Mesenchymal stem cell (in vitro differentiated cells and primary cell): ENCODE measurements around the gene SLC20A1.

Experiments
- DNase-seq: peaks from one replicate; pipeline ENCODE4 v3.0.0-alpha.2; 2013
- H2AFZ ChIP-seq: one replicate; pipeline ENCODE4 v1.6.1; 2013; ENCODE audit warnings: low read depth, mild to moderate bottlenecking, control low read depth, inconsistent platforms, low read length, moderate library complexity
- H2AK5ac ChIP-seq: 2 replicates; pipeline ENCODE4 v1.6.1; 2013; ENCODE audit warnings: low read length, moderate library complexity, mild to moderate bottlenecking, inconsistent platforms; ENCODE audit not compliant: severe bottlenecking
- H2BK120ac ChIP-seq: one replicate; pipeline ENCODE4 v1.6.1; 2013; ENCODE audit warnings: low read depth, mild to moderate bottlenecking, inconsistent platforms, low read length, moderate library complexity
- H2BK12ac ChIP-seq, 2 experiments: one replicate each; pipeline ENCODE4 v1.6.1; 2013; ENCODE audit warnings: inconsistent platforms in 2 of 2, low read length in 2 of 2, mild to moderate bottlenecking in 2 of 2, moderate library complexity in 2 of 2, control low read depth in 1 of 2
- H2BK15ac ChIP-seq: one replicate; pipeline ENCODE4 v1.6.1; 2013; ENCODE audit warnings: mild to moderate bottlenecking, low read depth, inconsistent platforms; ENCODE audit not compliant: poor library complexity, severe bottlenecking
- H2BK5ac ChIP-seq: 2 replicates; pipeline ENCODE4 v1.6.1; 2013; ENCODE audit warnings: low read depth, mild to moderate bottlenecking, low read length, control low read depth, inconsistent platforms; ENCODE audit not compliant: poor library complexity, severe bottlenecking
- H3K14ac ChIP-seq, 2 experiments: one replicate each; pipeline ENCODE4 v1.6.1; 2013; ENCODE audit warnings: inconsistent platforms in 2 of 2, low read length in 2 of 2, control low read depth in 1 of 2, mild to moderate bottlenecking in 1 of 2, moderate library complexity in 1 of 2
- H3K18ac ChIP-seq, 2 experiments: one replicate each; pipeline ENCODE4 v1.6.1; 2013; ENCODE audit warnings: inconsistent platforms in 2 of 2, low read length in 2 of 2, control low read depth in 1 of 2, low read depth in 1 of 2, mild to moderate bottlenecking in 1 of 2
- H3K23ac ChIP-seq, 2 experiments: one replicate each; pipeline ENCODE4 v1.6.1; 2013; ENCODE audit warnings: inconsistent platforms in 2 of 2, low read length in 2 of 2, mild to moderate bottlenecking in 2 of 2, moderate library complexity in 2 of 2, control low read depth in 1 of 2
- H3K27ac ChIP-seq: 2 replicates; pipeline ENCODE4 v1.5.1; 2013; ENCODE audit warnings: mild to moderate bottlenecking, moderate library complexity, low read length, control low read depth, inconsistent platforms; ENCODE audit not compliant: poor library complexity, severe bottlenecking
- H3K27me3 ChIP-seq, 2 experiments: 2 replicates each; pipeline versions ENCODE4 v1.6.1 to v1.7.0; 2013; ENCODE audit warnings: low read length in 2 of 2, mild to moderate bottlenecking in 2 of 2, moderate library complexity in 2 of 2, control low read depth in 1 of 2, inconsistent platforms in 1 of 2; ENCODE audit not compliant: control insufficient read depth in 1 of 2, insufficient read depth in 1 of 2
- H3K36me3 ChIP-seq, 2 experiments: 2 replicates each; pipeline versions ENCODE4 v1.6.1 to v1.7.0; 2013; ENCODE audit warnings: low read length in 2 of 2, control low read depth in 1 of 2, inconsistent platforms in 1 of 2, low read depth in 1 of 2, mild to moderate bottlenecking in 1 of 2; ENCODE audit not compliant: insufficient read depth in 2 of 2, control insufficient read depth in 1 of 2
- H3K4ac ChIP-seq, 2 experiments: one replicate each; pipeline ENCODE4 v1.6.1; 2013; ENCODE audit warnings: inconsistent platforms in 2 of 2, low read length in 2 of 2, mild to moderate bottlenecking in 2 of 2, moderate library complexity in 2 of 2, control low read depth in 1 of 2, low read depth in 1 of 2
- H3K4me1 ChIP-seq: 2 replicates; pipeline ENCODE4 v1.6.1; 2013; ENCODE audit warnings: low read depth, low read length, control low read depth; ENCODE audit not compliant: control insufficient read depth, insufficient read depth
- H3K4me2 ChIP-seq: 2 replicates; pipeline ENCODE4 v1.6.1; 2013; ENCODE audit warnings: low read length, mild to moderate bottlenecking, inconsistent platforms; ENCODE audit not compliant: poor library complexity, severe bottlenecking
- H3K4me3 ChIP-seq, 2 experiments: 2 replicates each; pipeline versions ENCODE4 v1.5.1 to v1.7.0; 2013; ENCODE audit warnings: low read length in 2 of 2, mild to moderate bottlenecking in 2 of 2, control low read depth in 1 of 2, low read depth in 1 of 2; ENCODE audit not compliant: insufficient read depth in 1 of 2
- H3K79me1 ChIP-seq: replicated peaks from 2 replicates; pipeline ENCODE4 v1.6.1; 2013; ENCODE audit warnings: mild to moderate bottlenecking, control low read depth, low read length, inconsistent platforms; ENCODE audit not compliant: poor library complexity, severe bottlenecking
- H3K9ac ChIP-seq: 2 replicates; pipeline ENCODE4 v1.7.0; 2013; ENCODE audit warnings: mild to moderate bottlenecking, low read length, moderate library complexity
- H3K9me3 ChIP-seq: 2 replicates; pipeline ENCODE4 v1.7.0; 2013; ENCODE audit warnings: mild to moderate bottlenecking, low read length; ENCODE audit not compliant: control insufficient read depth
- H4K8ac ChIP-seq: one replicate; pipeline ENCODE4 v1.6.1; 2013; ENCODE audit warnings: inconsistent platforms, mild to moderate bottlenecking, low read length, moderate library complexity
- H4K91ac ChIP-seq: one replicate; pipeline ENCODE4 v1.6.1; 2013; ENCODE audit warnings: mild to moderate bottlenecking, low read length, inconsistent platforms
- WGBS: methylation state at CpG from one replicate; pipeline ENCODE4 v1.1.7; 2013; ENCODE audit warnings: mixed read lengths; 5-methylcytosine and 5-hydroxymethylcytosine counted together

The SLC20A1 gene

GRCh38 chr2:112601754-112602153 lies 44.0 kb upstream of the SLC20A1 start:
- no peak overlapping the region for H3K4ac ChIP-seq
- H3K9ac ChIP-seq: no peak overlapping the region
- H3K4me3 ChIP-seq: no peak overlapping the region
- peak overlapping the region; percentile 78 for H4K91ac ChIP-seq
- 91% methylated on average over 3 of the region's 3 CpGs for WGBS
- no peak overlapping the region for H2AFZ ChIP-seq
- H3K18ac ChIP-seq: no peak overlapping the region
- peak overlapping the region; percentile 36 for H2AK5ac ChIP-seq
- no peak overlapping the region for H2BK120ac ChIP-seq
- no peak overlapping the region for H3K4me2 ChIP-seq
- peak overlapping the region; percentile 77 for H2BK15ac ChIP-seq
- H2BK12ac ChIP-seq: peak overlapping the region in 1 of 2 experiments; percentile 56
- H3K14ac ChIP-seq: no peak overlapping the region
- H3K4me1 ChIP-seq: no peaks in the 10 kb centered on the region
- no peak for DNase-seq
- H3K79me1 ChIP-seq: no peaks in the 10 kb centered on the region
- H3K27me3 ChIP-seq: no peaks in the 10 kb centered on the region
- no peak overlapping the region for H3K27ac ChIP-seq
- no peak overlapping the region for H2BK5ac ChIP-seq
- no peak overlapping the region for H3K23ac ChIP-seq
- H3K9me3 ChIP-seq: no peaks in the 10 kb centered on the region
- H4K8ac ChIP-seq: no peak overlapping the region
- no peaks in the 10 kb centered on the region for H3K36me3 ChIP-seq

GRCh38 chr2:112602917-112603316 lies 42.8 kb upstream of the SLC20A1 start:
- no peak for DNase-seq
- H3K27ac ChIP-seq: no peak overlapping the region
- WGBS: 100% methylated on average over 3 of the region's 3 CpGs
- H3K14ac ChIP-seq: no peak overlapping the region
- no peak overlapping the region for H2BK5ac ChIP-seq
- no peak overlapping the region for H3K4me3 ChIP-seq
- no peaks in the 10 kb centered on the region for H3K36me3 ChIP-seq
- no peak overlapping the region for H4K8ac ChIP-seq
- no peaks in the 10 kb centered on the region for H3K79me1 ChIP-seq
- no peak overlapping the region for H2BK12ac ChIP-seq
- no peak overlapping the region for H3K4ac ChIP-seq
- H2AFZ ChIP-seq: no peak overlapping the region
- H3K18ac ChIP-seq: no peak overlapping the region
- H4K91ac ChIP-seq: no peak overlapping the region
- H3K27me3 ChIP-seq: no peaks in the 10 kb centered on the region
- no peak overlapping the region for H3K23ac ChIP-seq
- H2BK120ac ChIP-seq: no peak overlapping the region
- no peak overlapping the region for H3K4me2 ChIP-seq
- H3K9me3 ChIP-seq: no peaks in the 10 kb centered on the region
- no peak overlapping the region for H2BK15ac ChIP-seq
- H2AK5ac ChIP-seq: no peak overlapping the region
- no peak overlapping the region for H3K9ac ChIP-seq
- H3K4me1 ChIP-seq: no peaks in the 10 kb centered on the region

- no peaks in the 10 kb centered on the region for H3K79me1 ChIP-seq
- no peaks in the 10 kb centered on the region for H3K36me3 ChIP-seq
- no peak overlapping the region for H2BK5ac ChIP-seq
- peak overlapping the region in 1 of 2 experiments; percentile 21 for H3K18ac ChIP-seq
- no peak overlapping the region for H3K4me3 ChIP-seq
- no peak overlapping the region for H3K27ac ChIP-seq
- no peak overlapping the region for H3K14ac ChIP-seq
- H2BK120ac ChIP-seq: no peak overlapping the region
- H2AFZ ChIP-seq: no peak overlapping the region
- DNase-seq: no peak
- H2BK12ac ChIP-seq: peak overlapping the region in 1 of 2 experiments; percentile 18
- no peak overlapping the region for H4K91ac ChIP-seq
- H4K8ac ChIP-seq: no peak overlapping the region
- H3K27me3 ChIP-seq: no peaks in the 10 kb centered on the region
- H3K4me2 ChIP-seq: no peak overlapping the region
- H2BK15ac ChIP-seq: no peak overlapping the region
- no peaks in the 10 kb centered on the region for H3K9me3 ChIP-seq
- H3K9ac ChIP-seq: no peak overlapping the region
- H3K4me1 ChIP-seq: no peaks in the 10 kb centered on the region
- 88% methylated on average over 2 of the region's 2 CpGs for WGBS
- no peak overlapping the region for H2AK5ac ChIP-seq
- H3K23ac ChIP-seq: no peak overlapping the region
- H3K4ac ChIP-seq: no peak overlapping the region
Measured at GRCh38 chr2:112603731-112604130, 42.0 kb upstream of the SLC20A1 start.

GRCh38 chr2:112604952-112605351 lies 40.8 kb upstream of the SLC20A1 start:
- Histone ChIP-seq H2BK12ac (no peak overlapping the region), H2BK120ac (no peak overlapping the region)
- WGBS: 89% methylated on average over 3 of the region's 4 CpGs

More at GRCh38 chr2:112604952-112605351, 40.8 kb upstream of the SLC20A1 start:
- no peaks in the 10 kb centered on the region for H3K9me3 ChIP-seq
- H3K18ac ChIP-seq: no peak overlapping the region
- H4K91ac ChIP-seq: no peak overlapping the region
- no peak overlapping the region for H3K4me3 ChIP-seq
- no peak overlapping the region for H3K23ac ChIP-seq
- no peak overlapping the region for H3K4ac ChIP-seq
- H3K14ac ChIP-seq: no peak overlapping the region
- H3K27me3 ChIP-seq: no peaks in the 10 kb centered on the region
- H2AFZ ChIP-seq: no peak overlapping the region
- no peak for DNase-seq
- no peaks in the 10 kb centered on the region for H3K79me1 ChIP-seq
- H2AK5ac ChIP-seq: no peak overlapping the region
- H2BK15ac ChIP-seq: no peak overlapping the region
- H3K4me2 ChIP-seq: no peak overlapping the region
- H3K27ac ChIP-seq: no peak overlapping the region
- no peak overlapping the region for H3K9ac ChIP-seq
- no peaks in the 10 kb centered on the region for H3K4me1 ChIP-seq
- no peaks in the 10 kb centered on the region for H3K36me3 ChIP-seq
- H2BK5ac ChIP-seq: no peak overlapping the region
- no peak overlapping the region for H4K8ac ChIP-seq
